ENCODE data around the gene KIF9.
A peak's percentile ranks its signal among the peaks of the same experiment; 100 is the strongest.
"Not testable (repeated sequence)": the region's sequence is repeated elsewhere in the genome, so short reads cannot be mapped to it uniquely, and the experiment has no call there.

Gene KIF9

GRCh38 chr3:47283193-47283537 is 566 bp upstream of the KIF9 start:
- H3K4me1 Mint-ChIP-seq: peaks cover 47% of the 10 kb centered on the region
- peaks cover 5% of the 10 kb centered on the region for H3K27me3 Mint-ChIP-seq
- no peaks in the 10 kb centered on the region for H3K9me3 Mint-ChIP-seq
- H3K4me3 Mint-ChIP-seq: peak overlapping the region; percentile 97
- peaks cover 6% of the 10 kb centered on the region for H3K36me3 Mint-ChIP-seq
- H3K27ac Mint-ChIP-seq: peak overlapping the region; percentile 99
- CTCF ChIA-PET: no interaction called here
- no peak for DNase-seq

- no peaks in the 10 kb centered on the region for H3K9me3 Mint-ChIP-seq
- H3K4me1 Mint-ChIP-seq: peaks cover 35% of the 10 kb centered on the region
- H3K27me3 Mint-ChIP-seq: peaks cover 5% of the 10 kb centered on the region
- DNase-seq: no peak
- H3K36me3 Mint-ChIP-seq: peaks cover 1% of the 10 kb centered on the region
- CTCF ChIA-PET: no interaction called here
- no peak overlapping the region for H3K27ac Mint-ChIP-seq
- H3K4me3 Mint-ChIP-seq: no peak overlapping the region
Measured at GRCh38 chr3:47280519-47280918, 2.1 kb downstream of the KIF9 start.

- DNase-seq: no peak
- H3K27ac Mint-ChIP-seq: no peak overlapping the region
- CTCF ChIA-PET: interaction anchor here (0.7 kb wide), 1 partner anchor 25 kb away, joined by 3 read pairs; no protein-coding TSS in a partner anchor
- H3K36me3 Mint-ChIP-seq: no peaks in the 10 kb centered on the region
- H3K9me3 Mint-ChIP-seq: no peaks in the 10 kb centered on the region
- H3K4me1 Mint-ChIP-seq: peaks cover 9% of the 10 kb centered on the region
- no peaks in the 10 kb centered on the region for H3K27me3 Mint-ChIP-seq
- no peak overlapping the region for H3K4me3 Mint-ChIP-seq
Measured at GRCh38 chr3:47276558-47276957, 6.0 kb downstream of the KIF9 start.

GRCh38 chr3:47274652-47275051 is 7.9 kb downstream of the KIF9 start:
- Mint-ChIP-seq H3K36me3 (no peaks in the 10 kb centered on the region), H3K9me3 (no peaks in the 10 kb centered on the region), H3K4me3 (no peak overlapping the region), H3K4me1 (no peaks in the 10 kb centered on the region), H3K27me3 (no peaks in the 10 kb centered on the region), H3K27ac (no peak overlapping the region)
- CTCF ChIA-PET: no interaction called here
- no peak for DNase-seq

- DNase-seq: no peak
- Mint-ChIP-seq H3K36me3 (no peaks in the 10 kb centered on the region), H3K27me3 (no peaks in the 10 kb centered on the region), H3K4me3 (no peak overlapping the region), H3K27ac (no peak overlapping the region), H3K4me1 (no peaks in the 10 kb centered on the region), H3K9me3 (no peaks in the 10 kb centered on the region)
- CTCF ChIA-PET: no interaction called here
Measured at GRCh38 chr3:47273564-47273963, 9.0 kb downstream of the KIF9 start.

- CTCF ChIA-PET: no interaction called here
- H3K27ac Mint-ChIP-seq: no peak overlapping the region
- H3K27me3 Mint-ChIP-seq: no peaks in the 10 kb centered on the region
- DNase-seq: no peak
- no peaks in the 10 kb centered on the region for H3K36me3 Mint-ChIP-seq
- H3K4me3 Mint-ChIP-seq: no peak overlapping the region
- H3K4me1 Mint-ChIP-seq: no peaks in the 10 kb centered on the region
- H3K9me3 Mint-ChIP-seq: no peaks in the 10 kb centered on the region
Measured at GRCh38 chr3:47270526-47270925, 12.1 kb downstream of the KIF9 start.

GRCh38 chr3:47267490-47267824 is 15.1 kb downstream of the KIF9 start:
- Mint-ChIP-seq H3K9me3 (no peaks in the 10 kb centered on the region), H3K36me3 (no peaks in the 10 kb centered on the region), H3K4me3 (no peak overlapping the region), H3K27ac (no peak overlapping the region), H3K27me3 (peaks cover 4% of the 10 kb centered on the region), H3K4me1 (no peaks in the 10 kb centered on the region)
- CTCF ChIA-PET: no interaction called here
- no peak for DNase-seq

GRCh38 chr3:47266709-47267489 is 15.7 kb downstream of the KIF9 start:
- Mint-ChIP-seq H3K4me3 (no peak overlapping the region), H3K4me1 (no peaks in the 10 kb centered on the region), H3K27me3 (peaks cover 4% of the 10 kb centered on the region), H3K9me3 (no peaks in the 10 kb centered on the region), H3K36me3 (no peaks in the 10 kb centered on the region), H3K27ac (no peak overlapping the region)
- CTCF ChIA-PET: no interaction called here
- DNase-seq: no peak

- H3K9me3 Mint-ChIP-seq: no peaks in the 10 kb centered on the region
- no peak overlapping the region for H3K4me3 Mint-ChIP-seq
- DNase-seq: no peak
- H3K27me3 Mint-ChIP-seq: peaks cover 4% of the 10 kb centered on the region
- no peaks in the 10 kb centered on the region for H3K36me3 Mint-ChIP-seq
- H3K27ac Mint-ChIP-seq: no peak overlapping the region
- no peaks in the 10 kb centered on the region for H3K4me1 Mint-ChIP-seq
- CTCF ChIA-PET: no interaction called here
Measured at GRCh38 chr3:47265725-47266428, 16.7 kb downstream of the KIF9 start.

GRCh38 chr3:47265008-47265407 is 17.6 kb downstream of the KIF9 start:
- H3K36me3 Mint-ChIP-seq: no peaks in the 10 kb centered on the region
- no peak overlapping the region for H3K27ac Mint-ChIP-seq

GRCh38 chr3:47261301-47261700 is 21.3 kb downstream of the KIF9 start:
- Mint-ChIP-seq H3K9me3 (no peaks in the 10 kb centered on the region), H3K27ac (no peak overlapping the region), H3K36me3 (no peaks in the 10 kb centered on the region), H3K27me3 (peaks cover 10% of the 10 kb centered on the region), H3K4me1 (no peaks in the 10 kb centered on the region), H3K4me3 (no peak overlapping the region)
- CTCF ChIA-PET: no interaction called here
- DNase-seq: no peak

More at GRCh38 chr3:47265008-47265407, 17.6 kb downstream of the KIF9 start:
- DNase-seq: no peak
- CTCF ChIA-PET: no interaction called here
- no peaks in the 10 kb centered on the region for H3K4me1 Mint-ChIP-seq
- H3K27me3 Mint-ChIP-seq: peaks cover 4% of the 10 kb centered on the region
- no peak overlapping the region for H3K4me3 Mint-ChIP-seq
- H3K9me3 Mint-ChIP-seq: no peaks in the 10 kb centered on the region

GRCh38 chr3:47260605-47261004 is 22.0 kb downstream of the KIF9 start:
- CTCF ChIA-PET: no interaction called here
- no peaks in the 10 kb centered on the region for H3K4me1 Mint-ChIP-seq
- H3K36me3 Mint-ChIP-seq: no peaks in the 10 kb centered on the region
- no peak overlapping the region for H3K27ac Mint-ChIP-seq
- peaks cover 10% of the 10 kb centered on the region for H3K27me3 Mint-ChIP-seq
- DNase-seq: no peak
- H3K4me3 Mint-ChIP-seq: no peak overlapping the region
- no peaks in the 10 kb centered on the region for H3K9me3 Mint-ChIP-seq

- Mint-ChIP-seq H3K4me3 (no peak overlapping the region), H3K4me1 (no peaks in the 10 kb centered on the region), H3K9me3 (no peaks in the 10 kb centered on the region), H3K27ac (no peak overlapping the region), H3K36me3 (no peaks in the 10 kb centered on the region), H3K27me3 (peaks cover 10% of the 10 kb centered on the region)
- DNase-seq: no peak
- CTCF ChIA-PET: no interaction called here
Measured at GRCh38 chr3:47259114-47259513, 23.5 kb downstream of the KIF9 start.

- H3K27ac Mint-ChIP-seq, H3K36me3 Mint-ChIP-seq, H3K4me3 Mint-ChIP-seq, CTCF ChIA-PET, H3K9me3 Mint-ChIP-seq, DNase-seq, H3K4me1 Mint-ChIP-seq, H3K27me3 Mint-ChIP-seq: not testable (repeated sequence)
Measured at GRCh38 chr3:47256331-47256730, 26.3 kb downstream of the KIF9 start.

- H3K4me3 Mint-ChIP-seq: no peak overlapping the region
- H3K4me1 Mint-ChIP-seq: no peaks in the 10 kb centered on the region
- no peak overlapping the region for H3K27ac Mint-ChIP-seq
- CTCF ChIA-PET: interaction anchor here (1.1 kb wide), 1 partner anchor 25 kb away, joined by 3 read pairs; no protein-coding TSS in a partner anchor
- no peak for DNase-seq
- no peaks in the 10 kb centered on the region for H3K27me3 Mint-ChIP-seq
- H3K36me3 Mint-ChIP-seq: no peaks in the 10 kb centered on the region
- no peaks in the 10 kb centered on the region for H3K9me3 Mint-ChIP-seq
Measured at GRCh38 chr3:47251689-47252088, 30.9 kb downstream of the KIF9 start.
